Retinal pigment epithelial cell (primary cell): ENCODE data around the gene PPP2R5D.
A peak's percentile ranks its signal among the peaks of the same experiment; 100 is the strongest.
"Not testable (repeated sequence)": the region's sequence is repeated elsewhere in the genome, so short reads cannot be mapped to it uniquely, and the experiment has no call there.

Source experiments
- DNase-seq: peaks from one replicate; pipeline ENCODE4 v3.0.0-alpha.2; 2010; ENCODE audit warnings: low read depth
- H3K4me3 ChIP-seq: 2 replicates; pipeline ENCODE4 v1.5.1; 2011; ENCODE audit warnings: mild to moderate bottlenecking, low read length, control low read depth, moderate library complexity
- CTCF ChIP-seq: conservative IDR thresholded peaks from 2 replicates; pipeline ENCODE4 v1.5.1; 2011; ENCODE audit warnings: low read depth, low read length, control low read depth, inconsistent platforms

The PPP2R5D gene

GRCh38 chr6:42993445-42993844 lies 9.1 kb downstream of the PPP2R5D start:
- TF ChIP-seq CTCF, result no peak
- no peak overlapping the region for H3K4me3 ChIP-seq
- no peak for DNase-seq

- no peak overlapping the region for H3K4me3 ChIP-seq
- no peak for DNase-seq
- peak; percentile 9 for TF ChIP-seq CTCF
Measured at GRCh38 chr6:42996513-42996912, 12.1 kb downstream of the PPP2R5D start.

- not testable (repeated sequence) for DNase-seq, H3K4me3 ChIP-seq
Measured at GRCh38 chr6:42998205-42998604, 13.8 kb downstream of the PPP2R5D start.

GRCh38 chr6:43001843-43002242 lies 17.5 kb downstream of the PPP2R5D start:
- no peak for DNase-seq
- no peak for TF ChIP-seq CTCF
- H3K4me3 ChIP-seq, result no peak overlapping the region

GRCh38 chr6:43005844-43006243 lies 21.5 kb downstream of the PPP2R5D start:
- no peak for TF ChIP-seq CTCF
- no peak for DNase-seq
- no peak overlapping the region for H3K4me3 ChIP-seq

GRCh38 chr6:43006251-43006650 lies 21.9 kb downstream of the PPP2R5D start:
- H3K4me3 ChIP-seq, result no peak overlapping the region
- DNase-seq, result no peak

GRCh38 chr6:43007126-43007525 lies 22.8 kb downstream of the PPP2R5D start:
- TF ChIP-seq CTCF, result no peak
- no peak for DNase-seq
- H3K4me3 ChIP-seq, result no peak overlapping the region

More at GRCh38 chr6:43006251-43006650, 21.9 kb downstream of the PPP2R5D start:
- no peak for TF ChIP-seq CTCF

- H3K4me3 ChIP-seq, result no peak overlapping the region
- peak; percentile 56 for TF ChIP-seq CTCF
- no peak for DNase-seq
Measured at GRCh38 chr6:43009124-43009523, 24.8 kb downstream of the PPP2R5D start.
